ENCODE results near the gene PDE1C. TPM values are rescaled to one million over a fixed set of nuclear protein-coding genes. Genes with fewer than 3 reads are reported as not detected.
"Not testable (repeated sequence)": the region's sequence is repeated elsewhere in the genome, so short reads cannot be mapped to it uniquely, and the experiment has no call there.

Gene PDE1C
- total RNA-seq (2014; rRNA removed; shearing (Covaris generic)): 0.53 and 1.3 TPM in 2 replicates
- 2.1 and 4.0 TPM in 2 replicates for polyA plus RNA-seq (2015; cell fraction: cytosol; rRNA removed)
- 8.7 and 10.1 TPM in 2 replicates for polyA plus RNA-seq (2015; cell fraction: nucleus; rRNA removed)

DNA sequence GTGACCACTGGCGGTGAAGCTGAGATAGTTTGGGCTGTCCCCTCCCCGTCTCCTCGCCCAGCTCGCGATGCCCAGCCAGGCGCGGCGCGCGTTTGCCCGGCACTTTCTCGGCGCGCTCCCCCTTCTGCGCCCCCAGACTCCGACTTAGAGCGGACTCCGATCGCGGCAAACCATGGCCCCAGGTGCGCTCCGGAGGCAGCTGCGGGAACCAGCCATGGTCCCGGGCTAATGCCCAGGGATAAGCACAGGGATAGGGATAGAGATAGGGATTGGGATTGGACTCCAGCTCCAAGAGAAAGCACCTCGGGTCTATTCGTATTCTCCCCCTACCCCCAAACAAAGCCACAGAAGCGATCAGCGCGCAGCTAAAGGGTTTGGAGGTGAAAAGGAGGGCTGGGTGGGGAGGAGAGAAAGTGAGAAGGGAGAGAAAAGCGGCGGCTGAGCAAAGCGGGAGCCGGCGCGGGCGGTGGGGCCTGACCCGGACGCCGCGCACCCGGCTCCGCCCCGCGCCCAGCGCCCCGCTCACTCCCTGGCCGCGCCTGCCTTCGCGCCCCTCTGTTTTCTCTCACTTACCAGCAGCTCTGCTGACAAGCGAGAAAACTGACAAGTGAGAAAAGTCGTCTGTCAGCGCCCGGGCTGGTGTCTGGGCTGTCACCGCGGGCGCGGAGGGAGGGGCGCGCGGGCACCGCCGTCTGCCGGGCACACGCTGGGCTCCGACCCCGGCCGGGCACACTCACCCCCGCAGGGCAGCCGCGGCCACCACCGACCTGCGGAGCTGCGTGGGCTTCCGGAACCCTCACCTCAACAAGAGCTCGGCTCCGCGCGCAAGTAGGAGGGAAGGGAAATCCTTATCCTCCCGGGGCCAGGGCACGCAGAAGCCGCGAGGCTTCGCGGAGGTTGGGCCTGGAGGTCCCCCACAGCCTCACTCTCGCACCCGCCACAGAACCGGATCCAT lies at the start of gene PDE1C:
TSS of gene PDE1C (minus strand) at position 2 of the 955 bp plus-strand sequence.
- no peak for DNase-seq (ENCODE audit: low read depth)

- no peak for DNase-seq (ENCODE audit: low read depth)
Measured at GRCh38 chr7:32119790-32120196, 49.6 kb upstream of the PDE1C start.

GRCh38 chr7:32117837-32118236 lies 47.6 kb upstream of the PDE1C start:
- DNase-seq (ENCODE audit: low read depth): no peak

DNA sequence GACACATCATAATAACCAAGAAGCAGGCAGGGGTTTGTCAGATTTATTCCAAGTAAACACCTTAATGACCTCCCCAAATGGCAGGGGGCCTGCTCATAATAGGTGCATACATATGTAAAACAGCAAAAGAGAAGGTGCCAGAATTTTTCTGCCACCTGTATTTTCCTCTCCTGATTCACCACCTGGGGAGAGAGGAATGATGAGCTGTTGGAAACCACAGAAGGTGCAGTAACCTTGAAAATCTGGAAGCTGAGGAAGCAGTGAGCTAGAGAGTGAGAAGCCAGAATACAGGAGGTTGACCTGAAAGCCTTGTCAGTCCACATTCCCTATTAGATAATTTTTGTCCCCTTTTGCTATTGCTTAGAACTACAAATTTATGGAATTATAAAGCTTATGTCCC lies 46.2 kb upstream of the PDE1C start:
- DNase-seq (ENCODE audit: low read depth): peak; percentile 15

DNA sequence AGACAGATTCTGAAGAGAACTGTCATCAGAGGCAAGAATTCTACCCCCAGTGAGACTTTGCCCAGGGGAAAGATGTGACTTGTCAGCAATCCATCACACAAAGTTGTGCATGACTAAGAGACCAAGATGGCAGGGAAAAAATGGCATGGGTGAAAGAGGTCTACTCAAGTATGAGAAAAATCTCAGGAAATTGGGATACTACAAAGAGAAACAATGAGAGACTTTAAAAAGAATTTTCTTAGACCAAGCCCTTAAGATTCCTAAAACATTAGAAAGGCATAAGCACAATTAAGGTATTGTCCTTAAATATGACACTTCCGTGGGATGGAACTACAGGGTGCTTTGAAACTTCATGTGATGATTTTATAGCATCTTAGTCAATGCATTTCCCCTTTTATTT lies 45.6 kb upstream of the PDE1C start:
- peak; percentile 90 for DNase-seq (ENCODE audit: low read depth)

- peak; percentile 23 for DNase-seq (ENCODE audit: low read depth)
Measured at GRCh38 chr7:32108651-32109050, 38.4 kb upstream of the PDE1C start.

DNA sequence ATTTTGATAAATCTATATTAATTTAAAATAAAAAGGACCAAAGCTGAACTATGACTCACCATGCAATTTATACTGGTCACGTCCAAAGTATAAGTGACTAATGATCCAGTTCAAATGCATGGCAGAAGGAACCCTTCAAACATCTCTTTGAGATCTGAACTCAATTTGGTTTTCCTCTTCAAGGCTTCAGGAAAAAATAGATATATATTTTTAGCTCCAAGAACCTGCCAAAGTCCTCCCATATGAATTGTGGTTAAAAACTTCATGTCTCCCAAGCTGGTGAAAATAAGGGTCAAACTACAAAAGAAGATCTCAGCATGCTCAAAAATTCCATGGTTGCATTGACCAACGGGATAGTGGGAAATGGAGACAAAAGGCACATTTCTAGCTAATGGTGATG lies 34.6 kb upstream of the PDE1C start:
- no peak for DNase-seq (ENCODE audit: low read depth)

DNA sequence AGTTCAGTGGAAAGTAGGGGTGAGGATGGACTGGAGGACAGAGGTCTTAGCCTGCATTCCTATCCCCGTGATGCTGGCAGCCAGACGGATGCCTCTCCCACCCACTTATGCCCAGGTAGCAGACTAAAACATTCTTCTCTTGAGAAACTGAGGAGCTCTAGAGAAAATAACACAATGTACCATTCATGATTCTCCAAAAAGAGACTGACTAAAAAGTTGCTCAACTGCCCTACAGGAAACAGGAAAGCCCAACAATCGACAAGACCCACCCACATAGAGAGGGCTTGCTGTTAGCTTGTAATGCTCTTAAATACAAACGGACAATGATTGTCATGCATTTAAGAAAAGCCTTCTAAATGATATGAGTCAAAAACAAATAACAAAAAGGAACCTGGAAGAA lies 33.2 kb upstream of the PDE1C start:
- peak; percentile 44 for DNase-seq (ENCODE audit: low read depth)

GRCh38 chr7:32102432-32102873 lies 32.2 kb upstream of the PDE1C start:
- no peak for DNase-seq (ENCODE audit: low read depth)

- DNase-seq (ENCODE audit: low read depth): no peak
Measured at GRCh38 chr7:32100407-32100907, 30.2 kb upstream of the PDE1C start.

DNA sequence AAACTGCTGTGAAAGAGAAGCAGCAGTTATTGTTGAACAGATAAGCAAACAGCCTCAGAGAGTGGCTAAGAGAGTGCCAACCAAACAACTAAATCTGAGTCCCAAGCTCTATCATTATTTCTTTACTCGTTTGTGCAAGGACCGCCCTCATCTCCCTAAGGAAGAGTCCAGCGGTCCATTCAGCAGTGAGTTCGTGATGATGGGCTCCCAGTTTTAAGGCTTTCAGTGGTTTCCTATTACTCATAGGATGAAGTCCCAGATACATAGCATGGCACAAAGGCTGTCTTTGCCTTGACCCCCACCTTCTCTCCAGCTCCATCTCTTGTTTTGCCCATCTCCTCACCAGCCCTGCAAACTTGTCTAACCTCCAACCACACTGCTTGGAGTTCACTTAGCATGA lies 24.3 kb upstream of the PDE1C start:
- peak; percentile 18 for DNase-seq (ENCODE audit: low read depth)

DNA sequence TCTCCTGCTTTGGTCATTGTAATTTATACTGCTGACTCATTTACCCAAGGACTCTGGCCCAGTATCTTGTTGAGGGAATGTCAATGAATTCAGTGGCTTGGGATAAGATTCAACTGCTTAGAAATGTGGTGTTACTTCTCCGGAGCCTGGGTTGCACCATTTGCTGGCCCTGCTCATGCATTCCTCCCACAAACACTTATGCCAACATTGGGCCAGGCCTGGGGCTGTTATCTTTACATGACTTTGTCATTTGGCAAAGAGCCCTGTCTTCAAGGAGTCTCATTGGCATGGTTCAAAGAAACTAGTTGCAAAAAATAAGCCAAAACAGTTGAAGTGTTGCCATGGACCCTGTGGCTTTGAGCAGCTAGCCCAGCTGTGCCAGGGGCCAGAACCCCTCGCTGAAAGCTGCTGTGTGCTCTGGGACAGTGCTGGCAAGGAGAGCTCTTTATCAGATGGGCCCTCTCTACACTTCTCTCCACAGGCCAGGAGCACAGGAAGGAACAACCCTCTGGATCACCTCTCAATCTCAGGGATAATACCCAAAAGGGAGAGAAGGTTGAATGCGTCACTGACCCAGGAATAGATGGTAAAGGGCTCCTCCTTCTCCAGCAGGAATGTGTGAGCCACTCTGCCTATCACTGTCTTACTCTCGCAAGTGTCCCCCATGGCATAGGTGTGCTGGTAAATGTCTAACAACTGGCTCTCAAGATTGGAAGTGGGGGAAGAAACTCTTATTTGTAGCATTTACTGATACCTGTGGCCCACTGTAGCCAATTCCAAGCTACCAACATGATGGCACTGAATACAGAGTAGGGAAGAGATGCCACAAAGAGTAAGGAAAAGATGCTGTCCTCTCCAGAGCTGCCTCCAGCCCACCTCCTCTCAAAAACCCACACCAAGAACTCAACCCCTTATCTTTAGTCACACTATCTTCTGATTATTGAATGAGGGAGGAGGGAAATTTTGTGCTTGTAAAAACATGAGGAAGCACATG lies 23.5 kb upstream of the PDE1C start:
- DNase-seq (ENCODE audit: low read depth): peak; percentile 84

DNA sequence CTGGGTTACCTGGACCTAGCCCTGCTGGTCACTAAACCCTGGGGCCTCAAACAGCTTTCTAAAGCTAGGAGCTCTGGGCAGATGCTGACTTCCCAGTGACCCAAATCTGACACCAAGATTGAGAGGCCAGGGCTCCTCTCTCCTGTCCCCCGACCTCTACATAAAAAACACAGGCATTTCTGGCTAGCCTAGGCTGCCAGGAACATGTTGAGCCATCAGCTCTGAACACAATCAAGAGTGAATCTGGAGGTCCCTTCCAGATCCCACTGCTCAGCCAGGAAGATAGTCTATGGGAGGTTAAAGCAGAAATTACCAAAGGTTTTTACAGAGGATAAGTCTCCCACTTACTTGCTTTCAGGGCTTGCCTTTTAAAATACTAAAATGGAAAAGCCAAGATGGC lies 22.1 kb upstream of the PDE1C start:
- DNase-seq (ENCODE audit: low read depth): no peak

- no peak for DNase-seq (ENCODE audit: low read depth)
Measured at GRCh38 chr7:32091608-32092210, 21.5 kb upstream of the PDE1C start.

DNA sequence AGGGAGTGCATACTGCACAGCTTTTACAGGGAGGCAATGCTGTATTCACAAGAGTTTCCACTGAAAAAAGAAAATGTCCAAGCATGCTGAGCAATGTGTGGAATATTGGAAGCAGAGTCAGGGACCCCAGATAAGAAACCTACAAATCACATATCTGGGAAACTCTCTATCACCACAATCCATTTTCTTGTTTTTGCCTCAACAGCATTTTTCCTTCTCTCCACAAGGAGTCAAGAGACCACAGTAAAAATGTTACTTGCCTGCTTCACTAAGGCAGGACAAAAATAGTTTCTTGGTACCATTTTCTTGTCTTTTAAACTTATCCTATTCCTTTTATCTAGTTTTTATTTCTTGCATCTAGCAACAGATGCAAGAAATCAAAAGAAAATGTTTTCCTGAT lies 19.5 kb upstream of the PDE1C start:
- no peak for DNase-seq (ENCODE audit: low read depth)

DNA sequence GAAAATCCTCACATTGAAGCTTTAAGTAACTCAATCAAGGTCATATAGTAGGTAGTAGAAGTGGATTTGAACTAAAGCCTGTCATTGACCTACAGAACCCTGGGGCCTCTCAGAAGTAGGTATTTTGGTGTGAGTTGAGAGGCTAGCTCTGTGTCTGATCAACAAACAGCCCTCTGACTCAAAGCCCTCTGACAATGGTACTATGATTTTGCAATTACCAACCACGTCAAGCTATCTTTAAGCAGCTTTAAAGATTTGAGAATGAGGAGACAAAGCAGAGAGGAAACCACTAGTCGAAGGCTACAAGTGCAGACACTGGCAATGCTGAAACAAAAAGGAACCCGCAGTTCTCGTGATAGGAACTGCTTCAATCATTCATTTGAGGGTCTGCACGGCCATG lies 19.0 kb upstream of the PDE1C start:
- DNase-seq (ENCODE audit: low read depth): no peak

- DNase-seq (ENCODE audit: low read depth): no peak
Measured at GRCh38 chr7:32088451-32088881, 18.3 kb upstream of the PDE1C start.

- no peak for DNase-seq (ENCODE audit: low read depth)
Measured at GRCh38 chr7:32079510-32079909, 9.3 kb upstream of the PDE1C start.

- no peak for DNase-seq (ENCODE audit: low read depth)
Measured at GRCh38 chr7:32078824-32079223, 8.6 kb upstream of the PDE1C start.

DNA sequence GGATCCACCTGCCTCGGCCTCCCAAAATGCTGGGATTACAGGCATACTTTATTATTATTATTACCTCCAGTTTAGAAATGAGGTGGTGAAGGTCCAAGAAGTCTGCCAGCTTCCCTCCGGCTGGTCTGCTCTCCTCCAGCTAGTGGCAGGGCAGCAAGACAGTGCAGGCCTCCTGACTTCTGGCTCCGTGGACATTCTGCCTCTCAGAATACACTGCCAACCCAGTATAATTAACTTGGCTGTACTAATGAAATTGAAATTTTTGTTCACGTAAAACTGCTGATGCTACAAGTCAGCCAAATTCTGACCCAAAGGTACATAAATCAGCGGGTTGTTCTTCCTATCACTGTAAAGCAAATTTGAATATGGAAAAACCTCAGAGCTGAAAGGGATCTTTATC lies 7.6 kb upstream of the PDE1C start:
- no peak for DNase-seq (ENCODE audit: low read depth)

DNA sequence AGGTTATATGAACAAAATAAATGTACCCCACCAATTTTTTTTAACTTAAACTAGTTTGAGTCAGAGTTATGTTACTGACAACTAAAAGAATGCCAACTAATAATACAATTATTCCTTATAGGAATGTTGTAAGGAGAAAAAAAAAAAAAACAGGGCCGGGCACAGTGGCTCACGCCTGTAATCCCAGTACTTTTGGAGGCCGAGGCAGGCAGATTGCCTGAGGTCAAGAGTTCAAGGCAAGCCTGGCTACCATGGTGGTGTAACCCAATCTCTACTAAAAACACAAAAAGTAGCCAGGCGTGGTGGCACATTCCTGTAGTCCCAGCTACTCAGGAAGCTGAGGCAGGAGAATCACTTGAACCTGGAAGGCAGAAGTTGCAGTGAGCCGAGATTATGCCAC lies 6.6 kb upstream of the PDE1C start:
- DNase-seq (ENCODE audit: low read depth): not testable (repeated sequence)

Data from HT1080 (cell line).